ENCODE results near the gene INTS11.

Gene INTS11

GRCh38 chr1:1352786-1353388 is 28.4 kb upstream of the INTS11 start:
- no peak for TF ChIP-seq PAX5 (IDR thresholded peaks at IDR 0.05; ENCODE audit: insufficient read depth, low read length, severe bottlenecking)
- TF ChIP-seq POU2F2 (IDR thresholded peaks at IDR 0.05; ENCODE audit: low read depth, low read length), result no peak
- no peak for TF ChIP-seq TAF1 (IDR thresholded peaks at IDR 0.05; ENCODE audit: low read depth, low read length)
- TF ChIP-seq SPI1 (IDR thresholded peaks at IDR 0.05; ENCODE audit: low read depth, low read length), result no peak
- no peak for TF ChIP-seq POLR2AphosphoS5 (IDR thresholded peaks at IDR 0.05; ENCODE audit: low read depth, low read length)
- no peak for TF ChIP-seq POLR2A (IDR thresholded peaks at IDR 0.05; ENCODE audit: low read depth, low read length)
- DNase-seq (ENCODE audit: insufficient read length, low spot score), result no peak
- no peak for FAIRE-seq

GRCh38 chr1:1351511-1352427 is 27.3 kb upstream of the INTS11 start:
- no peak for DNase-seq (ENCODE audit: insufficient read length, low spot score)

GRCh38 chr1:1349256-1350012 is 25.0 kb upstream of the INTS11 start, which contains the start of gene DVL1:
Gene DVL1, minus strand, starts transcription at chr1:1349418. Its CDS starts 353 bp downstream, at chr1:1349065.
- TF ChIP-seq POLR2A (IDR thresholded peaks at IDR 0.05; ENCODE audit: low read depth, low read length), result no peak
- no peak for TF ChIP-seq POU2F2 (IDR thresholded peaks at IDR 0.05; ENCODE audit: low read depth, low read length)
- TF ChIP-seq POLR2AphosphoS5 (IDR thresholded peaks at IDR 0.05; ENCODE audit: low read depth, low read length), result peak; percentile 33; the same call in 1 of the 2 replicates
- FAIRE-seq (peak; percentile 82), DNase-seq (ENCODE audit: insufficient read length, low spot score) (peak; percentile 97)

More at GRCh38 chr1:1351511-1352427, 27.3 kb upstream of the INTS11 start:
- no peak for FAIRE-seq
- TF ChIP-seq SPI1 (IDR thresholded peaks at IDR 0.05; ENCODE audit: low read depth, low read length) (no peak), TAF1 (IDR thresholded peaks at IDR 0.05; ENCODE audit: low read depth, low read length) (no peak), POLR2A (IDR thresholded peaks at IDR 0.05; ENCODE audit: low read depth, low read length) (no peak), POU2F2 (IDR thresholded peaks at IDR 0.05; ENCODE audit: low read depth, low read length) (no peak), PAX5 (IDR thresholded peaks at IDR 0.05; ENCODE audit: insufficient read depth, low read length, severe bottlenecking) (no peak), POLR2AphosphoS5 (IDR thresholded peaks at IDR 0.05; ENCODE audit: low read depth, low read length) (no peak)

- DNase-seq (ENCODE audit: insufficient read length, low spot score) (no peak), FAIRE-seq (peak; percentile 66)
- TF ChIP-seq POLR2AphosphoS5 (IDR thresholded peaks at IDR 0.05; ENCODE audit: low read depth, low read length), result no peak
- peak; percentile 67 for TF ChIP-seq PAX5 (IDR thresholded peaks at IDR 0.05; ENCODE audit: insufficient read depth, low read length, severe bottlenecking)
These were observed 24.2 kb upstream of the INTS11 start for GRCh38 chr1:1348420-1349255.

- DNase-seq (ENCODE audit: insufficient read length, low spot score) (no peak), FAIRE-seq (no peak)
- no peak for TF ChIP-seq TAF1 (IDR thresholded peaks at IDR 0.05; ENCODE audit: low read depth, low read length)
- no peak for TF ChIP-seq PAX5 (IDR thresholded peaks at IDR 0.05; ENCODE audit: insufficient read depth, low read length, severe bottlenecking)
- no peak for TF ChIP-seq POLR2AphosphoS5 (IDR thresholded peaks at IDR 0.05; ENCODE audit: low read depth, low read length)
- no peak for TF ChIP-seq SPI1 (IDR thresholded peaks at IDR 0.05; ENCODE audit: low read depth, low read length)
- no peak for TF ChIP-seq POU2F2 (IDR thresholded peaks at IDR 0.05; ENCODE audit: low read depth, low read length)
- no peak for TF ChIP-seq POLR2A (IDR thresholded peaks at IDR 0.05; ENCODE audit: low read depth, low read length)
These were observed 23.4 kb upstream of the INTS11 start for GRCh38 chr1:1347663-1348419.

- TF ChIP-seq POLR2AphosphoS5 (IDR thresholded peaks at IDR 0.05; ENCODE audit: low read depth, low read length), result no peak
- TF ChIP-seq POLR2A (IDR thresholded peaks at IDR 0.05; ENCODE audit: low read depth, low read length), result no peak
- no peak for TF ChIP-seq PAX5 (IDR thresholded peaks at IDR 0.05; ENCODE audit: insufficient read depth, low read length, severe bottlenecking)
- no peak for TF ChIP-seq SPI1 (IDR thresholded peaks at IDR 0.05; ENCODE audit: low read depth, low read length)
- TF ChIP-seq POU2F2 (IDR thresholded peaks at IDR 0.05; ENCODE audit: low read depth, low read length), result no peak
- no peak for TF ChIP-seq TAF1 (IDR thresholded peaks at IDR 0.05; ENCODE audit: low read depth, low read length)
- FAIRE-seq, result no peak
- no peak for DNase-seq (ENCODE audit: insufficient read length, low spot score)
These were observed 22.7 kb upstream of the INTS11 start for GRCh38 chr1:1347026-1347595.

- FAIRE-seq (no peak), DNase-seq (ENCODE audit: insufficient read length, low spot score) (no peak)
- TF ChIP-seq POU2F2 (IDR thresholded peaks at IDR 0.05; ENCODE audit: low read depth, low read length) (no peak), TAF1 (IDR thresholded peaks at IDR 0.05; ENCODE audit: low read depth, low read length) (no peak), PAX5 (IDR thresholded peaks at IDR 0.05; ENCODE audit: insufficient read depth, low read length, severe bottlenecking) (no peak)
These were observed 22.0 kb upstream of the INTS11 start for GRCh38 chr1:1346501-1346890.

- FAIRE-seq (no peak), DNase-seq (ENCODE audit: insufficient read length, low spot score) (no peak)
- TF ChIP-seq POU2F2 (IDR thresholded peaks at IDR 0.05; ENCODE audit: low read depth, low read length) (no peak), PAX5 (IDR thresholded peaks at IDR 0.05; ENCODE audit: insufficient read depth, low read length, severe bottlenecking) (no peak), TAF1 (IDR thresholded peaks at IDR 0.05; ENCODE audit: low read depth, low read length) (no peak), POLR2A (IDR thresholded peaks at IDR 0.05; ENCODE audit: low read depth, low read length) (no peak), POLR2AphosphoS5 (IDR thresholded peaks at IDR 0.05; ENCODE audit: low read depth, low read length) (no peak), SPI1 (IDR thresholded peaks at IDR 0.05; ENCODE audit: low read depth, low read length) (no peak)
These were observed 21.5 kb upstream of the INTS11 start for GRCh38 chr1:1345860-1346500.

Data from GM12891 (cell line).